ENCODE measurements around the gene CHST4. TPM values are rescaled to one million over a fixed set of nuclear protein-coding genes. Genes with fewer than 3 reads are reported as not detected.
A peak's percentile ranks its signal among the peaks of the same experiment; 100 is the strongest.

The CHST4 gene
- not detected in 2 replicates for total RNA-seq
- long read RNA-seq, result 0 reads

- Mint-ChIP-seq H3K4me3 (ENCODE audit: unreplicated experiment) (no peak within 1 kb of the TSS), H3K4me1 (ENCODE audit: unreplicated experiment) (peaks cover 9% of the 10 kb centered on the region), H3K36me3 (ENCODE audit: unreplicated experiment) (no peaks in the 10 kb centered on the region), H3K27me3 (ENCODE audit: unreplicated experiment) (peaks cover 45% of the 10 kb centered on the region), H3K9me3 (ENCODE audit: unreplicated experiment) (no peaks in the 10 kb centered on the region), H3K27ac (ENCODE audit: unreplicated experiment) (no peak within 1 kb of the TSS)
- TF ChIP-seq, protein P1, sequence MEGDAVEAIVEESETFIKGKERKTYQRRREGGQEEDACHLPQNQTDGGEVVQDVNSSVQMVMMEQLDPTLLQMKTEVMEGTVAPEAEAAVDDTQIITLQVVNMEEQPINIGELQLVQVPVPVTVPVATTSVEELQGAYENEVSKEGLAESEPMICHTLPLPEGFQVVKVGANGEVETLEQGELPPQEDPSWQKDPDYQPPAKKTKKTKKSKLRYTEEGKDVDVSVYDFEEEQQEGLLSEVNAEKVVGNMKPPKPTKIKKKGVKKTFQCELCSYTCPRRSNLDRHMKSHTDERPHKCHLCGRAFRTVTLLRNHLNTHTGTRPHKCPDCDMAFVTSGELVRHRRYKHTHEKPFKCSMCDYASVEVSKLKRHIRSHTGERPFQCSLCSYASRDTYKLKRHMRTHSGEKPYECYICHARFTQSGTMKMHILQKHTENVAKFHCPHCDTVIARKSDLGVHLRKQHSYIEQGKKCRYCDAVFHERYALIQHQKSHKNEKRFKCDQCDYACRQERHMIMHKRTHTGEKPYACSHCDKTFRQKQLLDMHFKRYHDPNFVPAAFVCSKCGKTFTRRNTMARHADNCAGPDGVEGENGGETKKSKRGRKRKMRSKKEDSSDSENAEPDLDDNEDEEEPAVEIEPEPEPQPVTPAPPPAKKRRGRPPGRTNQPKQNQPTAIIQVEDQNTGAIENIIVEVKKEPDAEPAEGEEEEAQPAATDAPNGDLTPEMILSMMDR (IDR thresholded peaks at IDR 0.05), result no peak
- DNase-seq (ENCODE audit: extremely low spot score, unreplicated experiment), result no peak
These were observed at the start of gene CHST4 for GRCh38 chr16:71526111-71526631. Gene CHST4 (plus strand): TSS chr16:71526426. CDS start chr16:71536678, 10,252 bp downstream.

- no peaks in the 10 kb centered on the region for H3K27me3 Mint-ChIP-seq (ENCODE audit: unreplicated experiment)
- TF ChIP-seq, protein P1 (IDR thresholded peaks at IDR 0.05), result no peak
- peaks cover 10% of the 10 kb centered on the region for H3K4me1 Mint-ChIP-seq (ENCODE audit: unreplicated experiment)
- no peak overlapping the region for H3K27ac Mint-ChIP-seq (ENCODE audit: unreplicated experiment)
- DNase-seq (ENCODE audit: extremely low spot score, unreplicated experiment), result no peak
- peaks cover 42% of the 10 kb centered on the region for H3K36me3 Mint-ChIP-seq (ENCODE audit: unreplicated experiment)
- no peak overlapping the region for H3K4me3 Mint-ChIP-seq (ENCODE audit: unreplicated experiment)
- H3K9me3 Mint-ChIP-seq (ENCODE audit: unreplicated experiment), result peaks cover 5% of the 10 kb centered on the region
These were observed 49.6 kb upstream of the CHST4 start for GRCh38 chr16:71476457-71477124.

- Mint-ChIP-seq H3K4me3 (ENCODE audit: unreplicated experiment) (no peak overlapping the region), H3K27ac (ENCODE audit: unreplicated experiment) (no peak overlapping the region), H3K9me3 (ENCODE audit: unreplicated experiment) (peaks cover 5% of the 10 kb centered on the region), H3K36me3 (ENCODE audit: unreplicated experiment) (peaks cover 36% of the 10 kb centered on the region), H3K27me3 (ENCODE audit: unreplicated experiment) (no peaks in the 10 kb centered on the region), H3K4me1 (ENCODE audit: unreplicated experiment) (peaks cover 16% of the 10 kb centered on the region)
- TF ChIP-seq, protein P1 (IDR thresholded peaks at IDR 0.05), result peak; percentile 49
- DNase-seq (ENCODE audit: extremely low spot score, unreplicated experiment), result no peak
These were observed 46.8 kb upstream of the CHST4 start for GRCh38 chr16:71479420-71479819.

DNA sequence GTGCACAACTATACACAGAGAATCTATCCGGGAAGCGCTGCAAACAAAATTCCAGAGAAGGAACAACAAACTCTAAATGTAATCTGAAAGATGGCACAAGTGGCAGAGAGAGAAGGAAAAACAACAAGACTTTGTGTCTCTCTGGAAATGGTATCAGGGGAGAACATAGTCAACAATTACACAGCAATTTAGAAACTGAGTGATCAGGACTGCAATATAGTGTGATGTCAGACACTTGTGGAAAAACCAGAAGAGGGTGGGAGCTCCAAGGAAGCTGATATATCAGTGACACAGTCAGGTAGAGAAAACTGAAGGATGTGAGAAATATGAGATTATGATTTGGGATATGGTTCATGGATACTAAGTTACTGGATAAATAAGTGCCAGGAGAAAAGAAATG is 45.3 kb upstream of the CHST4 start:
- H3K36me3 Mint-ChIP-seq (ENCODE audit: unreplicated experiment), result peaks cover 21% of the 10 kb centered on the region
- H3K4me3 Mint-ChIP-seq (ENCODE audit: unreplicated experiment), result no peak overlapping the region

DNA sequence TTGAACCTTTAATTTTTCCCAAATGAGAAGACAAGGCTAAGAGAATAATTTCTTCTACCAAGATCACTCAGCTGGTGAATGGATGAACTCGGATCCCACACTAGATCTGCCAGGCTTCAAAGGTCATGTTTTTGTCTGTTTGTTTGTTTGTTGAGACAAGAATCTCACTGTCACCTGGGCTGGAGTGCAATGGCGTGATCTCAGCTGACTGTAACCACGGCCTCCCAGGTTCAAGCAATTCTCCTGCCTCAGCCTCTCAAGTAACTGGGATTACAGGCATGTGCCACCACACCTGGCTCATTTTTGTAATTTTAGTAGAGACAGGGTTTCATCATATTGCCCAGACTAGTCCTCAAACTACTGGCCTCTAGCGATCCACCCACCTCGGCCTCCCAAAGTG is 43.7 kb upstream of the CHST4 start:
- peaks cover 5% of the 10 kb centered on the region for H3K27me3 Mint-ChIP-seq (ENCODE audit: unreplicated experiment)
- H3K4me1 Mint-ChIP-seq (ENCODE audit: unreplicated experiment), result peaks cover 14% of the 10 kb centered on the region
- H3K27ac Mint-ChIP-seq (ENCODE audit: unreplicated experiment), result no peak overlapping the region
- no peaks in the 10 kb centered on the region for H3K9me3 Mint-ChIP-seq (ENCODE audit: unreplicated experiment)
- no peak for DNase-seq (ENCODE audit: extremely low spot score, unreplicated experiment)
- peaks cover 9% of the 10 kb centered on the region for H3K36me3 Mint-ChIP-seq (ENCODE audit: unreplicated experiment)
- TF ChIP-seq, protein P1 (IDR thresholded peaks at IDR 0.05), result no peak
- H3K4me3 Mint-ChIP-seq (ENCODE audit: unreplicated experiment), result no peak overlapping the region

More for the DNA sequence above, 45.3 kb upstream of the CHST4 start:
- no peak overlapping the region for H3K27ac Mint-ChIP-seq (ENCODE audit: unreplicated experiment)
- TF ChIP-seq, protein P1 (IDR thresholded peaks at IDR 0.05), result no peak
- peaks cover 14% of the 10 kb centered on the region for H3K4me1 Mint-ChIP-seq (ENCODE audit: unreplicated experiment)
- H3K27me3 Mint-ChIP-seq (ENCODE audit: unreplicated experiment), result no peaks in the 10 kb centered on the region
- peaks cover 2% of the 10 kb centered on the region for H3K9me3 Mint-ChIP-seq (ENCODE audit: unreplicated experiment)
- no peak for DNase-seq (ENCODE audit: extremely low spot score, unreplicated experiment)

Data from osteocyte (in vitro differentiated cells).